ENCODE data around the gene SLC4A11. TPM values are rescaled to one million over a fixed set of nuclear protein-coding genes. Genes with fewer than 3 reads are reported as not detected.
"Not testable (repeated sequence)": the region's sequence is repeated elsewhere in the genome, so short reads cannot be mapped to it uniquely, and the experiment has no call there.

The SLC4A11 gene
- total RNA-seq, 1 experiment from 2014 or later = 0.60 TPM

DNA sequence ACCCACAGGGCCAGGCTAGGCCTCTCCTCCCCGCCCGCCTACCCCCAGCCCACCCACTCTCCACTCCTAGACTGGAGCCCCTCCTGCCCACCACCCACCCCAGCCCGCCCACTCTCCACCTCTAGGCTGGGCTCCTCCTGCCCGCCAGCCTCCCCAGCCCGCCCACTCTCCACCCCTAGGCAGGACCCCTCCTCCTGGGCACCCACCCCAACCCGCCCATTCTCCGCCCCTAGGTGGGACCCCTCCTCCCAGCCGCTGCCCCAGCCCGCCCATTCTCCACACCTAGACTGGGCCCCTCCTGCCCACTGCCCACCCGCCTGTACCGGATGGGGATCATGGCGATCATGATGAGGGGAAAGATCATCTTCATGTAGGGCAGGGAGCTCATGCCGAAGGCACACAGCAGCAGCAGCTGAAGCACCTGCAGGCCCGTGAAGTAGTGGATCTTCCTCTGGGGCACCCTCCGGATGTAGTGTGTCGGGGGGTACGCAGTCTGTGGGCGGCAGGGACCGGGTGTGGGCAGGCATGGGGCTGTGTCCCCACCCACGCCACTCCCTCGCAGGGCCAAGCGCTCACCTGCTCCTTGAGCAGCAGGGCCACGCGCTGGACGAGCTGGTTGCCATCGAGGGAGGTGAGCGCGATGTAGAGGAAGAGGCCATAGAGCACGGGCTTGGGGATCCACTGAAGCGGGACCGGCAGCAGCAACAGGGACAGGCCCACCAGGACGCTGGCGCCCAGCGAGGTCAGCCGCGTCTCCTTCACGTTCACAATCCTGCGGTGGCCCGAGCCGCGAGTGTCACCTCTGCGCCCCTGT is 10.8 kb downstream of the SLC4A11 start:
- DNase-seq (ENCODE audit: low read depth) = no peak

- DNase-seq (ENCODE audit: low read depth) = no peak
Observed at GRCh38 chr20:3227506-3227905, 11.5 kb downstream of the SLC4A11 start.

- DNase-seq (ENCODE audit: low read depth) = no peak
Observed at GRCh38 chr20:3226864-3227263, 12.1 kb downstream of the SLC4A11 start.

DNA sequence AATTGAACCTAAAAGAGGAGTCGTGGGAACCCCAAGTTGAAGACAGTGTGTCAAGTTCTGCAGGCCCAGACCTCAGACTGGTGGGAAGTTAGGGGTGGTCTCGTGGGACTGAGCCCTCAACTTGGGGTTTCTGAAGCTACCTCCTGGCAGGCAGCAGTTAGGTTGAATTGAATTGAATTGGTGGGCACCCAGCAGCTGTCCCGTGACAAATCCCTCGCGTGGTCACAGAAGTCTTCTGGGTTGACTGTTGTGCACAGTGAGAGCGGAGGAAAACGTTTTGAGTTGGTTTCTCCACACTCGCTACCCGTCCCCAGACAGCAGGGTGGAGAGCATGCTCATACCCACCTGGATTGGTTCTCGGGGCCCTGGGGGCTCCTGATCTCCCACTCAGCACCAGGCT is 12.9 kb downstream of the SLC4A11 start:
- no peak for DNase-seq (ENCODE audit: low read depth)

GRCh38 chr20:3224681-3225421 is 14.1 kb downstream of the SLC4A11 start:
- DNase-seq (ENCODE audit: low read depth) = no peak

GRCh38 chr20:3223994-3224680 is 14.9 kb downstream of the SLC4A11 start:
- DNase-seq (ENCODE audit: low read depth) = no peak

DNA sequence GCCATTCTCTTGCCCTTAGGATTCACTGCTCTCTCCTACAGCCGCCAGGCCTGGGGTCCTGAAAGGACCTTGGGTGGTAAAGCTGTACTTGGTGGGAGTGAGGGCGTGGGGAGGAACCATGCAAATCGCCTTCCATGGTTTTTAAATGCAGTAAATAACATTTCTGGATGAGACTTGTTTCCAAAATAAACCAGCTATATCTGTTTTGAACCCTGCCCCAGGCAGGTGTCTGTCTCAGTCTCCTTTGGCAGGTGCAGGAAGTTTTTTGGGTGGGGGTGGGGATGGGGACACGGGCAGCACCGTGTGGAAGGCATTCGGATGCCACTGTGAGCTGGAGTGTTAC is 15.4 kb downstream of the SLC4A11 start:
- no peak for DNase-seq (ENCODE audit: low read depth)

GRCh38 chr20:3222635-3223600 is 16.1 kb downstream of the SLC4A11 start:
- DNase-seq (ENCODE audit: low read depth) = no peak

GRCh38 chr20:3221398-3222226 is 17.4 kb downstream of the SLC4A11 start:
- no peak for DNase-seq (ENCODE audit: low read depth)

- DNase-seq (ENCODE audit: low read depth) = peak; percentile 31
Observed at GRCh38 chr20:3218307-3218988, 20.5 kb downstream of the SLC4A11 start.

DNA sequence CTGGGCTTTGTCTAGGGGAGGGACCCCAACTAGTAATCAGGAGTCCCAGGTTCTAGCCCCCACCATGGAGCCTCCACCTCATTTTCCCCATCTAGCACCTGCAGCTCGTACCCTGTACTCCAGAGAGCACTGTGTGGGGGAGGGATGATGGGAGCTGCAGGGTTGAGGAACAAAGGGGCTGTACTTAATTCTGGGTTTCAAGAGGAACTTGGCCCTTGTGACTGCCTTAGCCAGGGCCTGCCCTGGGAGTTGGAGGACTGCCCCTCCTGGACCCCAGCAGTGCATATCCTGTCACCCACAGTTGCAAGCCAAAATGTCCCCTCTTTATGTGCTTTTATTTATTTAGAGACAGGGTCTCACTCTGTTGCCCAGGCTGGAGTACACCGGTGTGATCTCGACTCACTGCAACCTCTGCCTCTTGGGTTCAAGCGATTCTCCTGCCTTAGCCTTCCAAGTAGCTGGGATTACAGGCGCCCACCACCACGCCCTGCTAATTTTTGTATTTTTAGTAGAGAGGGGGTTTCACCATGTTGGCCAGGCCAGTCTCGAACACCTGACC is 23.6 kb downstream of the SLC4A11 start:
- not testable (repeated sequence) for DNase-seq (ENCODE audit: low read depth)

GRCh38 chr20:3213226-3213625 is 25.8 kb downstream of the SLC4A11 start:
- DNase-seq (ENCODE audit: low read depth) = no peak

DNA sequence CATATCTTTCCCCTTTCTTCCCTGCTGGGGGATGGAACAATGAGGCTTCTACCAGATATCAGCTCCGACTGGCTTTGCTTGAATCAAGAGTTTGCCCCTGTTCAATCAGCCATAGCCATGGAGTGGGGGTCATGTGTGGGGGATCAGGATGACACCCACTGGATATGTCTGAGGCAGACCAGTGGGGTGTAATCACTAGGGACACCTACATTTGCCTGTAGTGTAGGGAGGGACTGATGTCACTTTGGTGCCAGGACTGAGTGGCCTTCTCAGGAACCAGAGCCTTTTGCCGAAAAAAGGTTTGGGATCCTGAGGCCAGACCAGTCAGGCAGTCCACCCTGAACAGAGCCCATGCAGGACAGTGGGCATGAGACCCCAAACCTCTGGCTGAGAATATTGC is 28.6 kb downstream of the SLC4A11 start:
- no peak for DNase-seq (ENCODE audit: low read depth)

- DNase-seq (ENCODE audit: low read depth) = peak; percentile 19
Observed at GRCh38 chr20:3209946-3210317, 29.1 kb downstream of the SLC4A11 start.

GRCh38 chr20:3209257-3209945 is 29.6 kb downstream of the SLC4A11 start, which contains the start of gene ITPA:
ITPA (plus strand) TSS chr20:3209498; CDS start chr20:3209552, 54 bp downstream.
- peak; percentile 61 for DNase-seq (ENCODE audit: low read depth)

DNA sequence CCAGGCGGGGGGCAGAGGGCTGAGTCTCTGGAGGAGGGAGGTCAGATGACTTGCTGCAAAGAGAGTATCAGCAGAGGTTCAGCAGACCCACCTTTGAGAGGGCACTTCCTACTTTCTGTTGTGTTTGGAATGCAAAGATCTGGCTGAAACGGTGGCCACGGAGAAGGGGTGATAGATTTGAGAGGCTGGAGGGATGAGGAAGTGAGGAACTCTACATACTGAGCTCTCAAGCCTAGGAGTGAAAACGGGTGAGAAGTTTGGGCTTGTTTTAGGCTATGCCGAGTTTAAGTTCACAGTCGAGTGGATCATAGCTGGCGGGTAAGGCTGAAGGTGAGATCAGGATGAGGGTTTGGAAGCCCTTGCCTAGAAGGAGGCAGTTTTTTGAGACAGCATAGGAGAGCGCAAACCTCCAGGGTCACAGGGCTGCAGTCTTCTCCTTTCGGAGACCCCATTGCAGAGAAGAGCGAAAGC is 30.2 kb downstream of the SLC4A11 start:
- DNase-seq (ENCODE audit: low read depth) = peak; percentile 11

- peak; percentile 81 for DNase-seq (ENCODE audit: low read depth)
Observed at GRCh38 chr20:3204124-3204794, 34.7 kb downstream of the SLC4A11 start, which contains the start of gene DDRGK1. DDRGK1 (minus strand) TSS chr20:3204682; CDS start chr20:3204627, 55 bp downstream.
